ENCODE measurements around the gene CLPTM1L.
"Not testable (repeated sequence)": the region's sequence is repeated elsewhere in the genome, so short reads cannot be mapped to it uniquely, and the experiment has no call there.

Gene CLPTM1L

DNA sequence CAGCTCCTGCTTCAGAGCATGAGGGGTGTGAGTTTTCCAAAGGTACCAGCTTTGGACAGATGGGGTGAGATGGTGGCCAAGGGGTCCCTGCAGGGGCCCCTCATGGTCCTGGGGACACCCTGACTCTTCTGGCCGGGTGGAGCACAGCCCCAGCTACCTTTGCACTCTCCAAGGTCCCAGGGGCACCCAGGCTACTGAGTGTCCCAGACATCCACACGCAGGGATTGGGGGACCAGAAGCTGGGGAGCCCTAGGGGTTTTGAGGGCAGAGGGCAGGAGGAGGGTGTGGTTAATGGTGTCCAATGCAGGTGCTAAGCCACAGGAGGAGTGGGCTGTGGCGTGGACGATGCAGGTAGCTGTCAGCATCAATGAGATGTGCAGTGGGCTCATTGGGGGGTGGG lies 16.0 kb upstream of the CLPTM1L start:
- DNase-seq (ENCODE audit: extremely low read depth in 1 of 2, low read depth in 1 of 2) = no peak

GRCh38 chr5:1360367-1360766 lies 15.5 kb upstream of the CLPTM1L start:
- DNase-seq (ENCODE audit: extremely low read depth in 1 of 2, low read depth in 1 of 2) = not testable (repeated sequence)

DNA sequence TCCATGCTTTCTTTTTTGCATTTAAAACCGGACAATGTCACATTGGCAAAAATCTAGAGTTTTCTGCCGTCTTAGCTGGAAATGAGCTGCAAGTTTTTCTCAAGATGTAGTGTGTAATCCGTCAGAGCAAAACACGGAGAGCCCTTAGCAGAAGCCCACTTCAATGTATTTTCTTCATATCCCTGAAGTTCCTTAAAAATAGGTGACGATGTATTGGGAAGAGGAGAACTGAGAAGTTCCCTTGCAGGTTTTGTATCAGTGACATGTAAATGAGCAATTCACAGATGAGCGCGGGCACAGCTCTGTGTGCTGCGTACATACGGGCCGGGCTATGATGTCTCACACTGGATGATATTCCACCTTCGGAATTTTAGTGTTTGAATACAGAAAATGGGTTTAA lies 14.8 kb upstream of the CLPTM1L start:
- no peak for DNase-seq (ENCODE audit: extremely low read depth in 1 of 2, low read depth in 1 of 2)

DNA sequence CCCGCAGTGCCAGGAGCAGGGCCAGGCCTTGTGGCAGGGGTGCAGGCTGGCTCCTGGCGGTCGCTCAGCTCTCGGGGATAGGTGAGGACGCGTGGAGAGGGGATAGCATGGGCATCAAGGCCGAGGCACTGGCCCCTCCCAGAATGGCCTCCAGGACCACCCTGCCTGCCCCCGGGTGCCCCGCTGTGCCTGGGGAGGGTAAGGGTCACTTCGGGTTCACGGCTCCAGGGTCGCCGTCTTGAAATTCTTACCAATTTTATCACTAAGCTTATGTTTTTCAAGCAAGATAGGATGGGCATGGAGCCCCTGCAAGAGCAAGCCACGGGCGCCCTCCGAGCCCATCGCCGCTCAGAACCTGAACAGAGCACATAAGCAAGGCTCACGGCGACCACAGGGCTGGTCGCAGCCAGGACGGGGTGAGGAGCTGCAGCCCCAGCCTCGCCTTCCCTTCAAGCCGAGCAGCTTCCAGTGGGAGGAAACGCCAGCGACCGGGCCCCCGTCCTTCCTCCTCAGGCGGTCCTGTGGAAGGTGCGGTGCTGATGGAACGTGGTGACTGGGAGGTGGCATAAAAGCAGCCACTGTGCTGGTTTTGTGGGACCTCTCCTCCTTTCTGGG lies 14.2 kb upstream of the CLPTM1L start:
- no peak for DNase-seq (ENCODE audit: extremely low read depth in 1 of 2, low read depth in 1 of 2)

DNA sequence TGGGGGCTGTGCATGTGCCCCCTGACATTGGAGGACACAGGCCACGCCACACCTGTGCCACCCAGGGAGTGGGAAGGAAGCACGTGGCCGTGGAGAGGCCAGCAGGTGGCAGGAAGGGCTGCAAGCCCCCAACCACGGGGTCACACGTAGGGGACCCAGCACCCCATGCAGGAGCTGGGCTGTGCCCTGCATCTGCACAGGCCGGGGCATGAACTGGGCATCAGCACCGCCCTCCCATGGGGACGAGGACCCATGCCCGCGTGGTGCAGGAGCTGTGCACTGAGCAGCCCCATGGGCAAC lies 13.8 kb upstream of the CLPTM1L start:
- no peak for DNase-seq (ENCODE audit: extremely low read depth in 1 of 2, low read depth in 1 of 2)

DNA sequence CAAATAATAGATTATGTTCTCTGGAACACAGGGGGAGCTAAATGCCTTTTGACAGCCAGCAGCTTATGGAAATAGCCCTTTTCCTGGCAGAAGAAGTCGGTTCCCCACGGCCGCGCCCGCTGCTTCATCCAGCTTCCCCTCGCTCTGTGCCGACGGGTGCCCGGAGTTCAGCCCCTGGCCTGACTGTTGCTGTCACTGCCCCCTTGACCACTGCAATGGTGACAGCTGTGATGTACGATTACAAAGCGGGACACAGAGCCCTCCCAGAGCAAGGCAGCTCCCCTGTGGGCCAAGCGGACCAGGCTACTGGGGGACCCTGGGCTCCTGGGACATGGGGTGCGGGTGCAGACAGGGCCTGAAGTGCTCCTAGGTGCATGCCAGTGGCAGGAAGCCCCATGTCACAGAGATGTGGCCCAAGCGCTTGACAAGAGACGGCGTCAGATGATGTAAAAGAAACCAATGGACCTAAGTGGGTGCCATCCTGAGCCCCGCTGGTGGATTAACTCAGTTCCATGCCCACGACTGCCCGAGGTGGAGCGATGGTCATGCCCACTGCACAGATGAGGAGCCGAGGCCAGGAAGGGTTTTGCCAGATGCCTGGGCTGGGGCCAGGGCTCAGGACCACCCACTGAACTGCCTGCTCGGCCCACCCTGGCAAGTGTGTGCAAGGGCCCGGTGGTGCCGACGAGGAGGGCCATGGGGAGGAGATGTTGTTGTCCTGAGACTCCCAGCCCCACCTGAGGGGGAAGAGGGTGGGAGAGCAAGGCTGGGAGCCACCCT lies 13.2 kb upstream of the CLPTM1L start:
- no peak for DNase-seq (ENCODE audit: extremely low read depth in 1 of 2, low read depth in 1 of 2)

DNA sequence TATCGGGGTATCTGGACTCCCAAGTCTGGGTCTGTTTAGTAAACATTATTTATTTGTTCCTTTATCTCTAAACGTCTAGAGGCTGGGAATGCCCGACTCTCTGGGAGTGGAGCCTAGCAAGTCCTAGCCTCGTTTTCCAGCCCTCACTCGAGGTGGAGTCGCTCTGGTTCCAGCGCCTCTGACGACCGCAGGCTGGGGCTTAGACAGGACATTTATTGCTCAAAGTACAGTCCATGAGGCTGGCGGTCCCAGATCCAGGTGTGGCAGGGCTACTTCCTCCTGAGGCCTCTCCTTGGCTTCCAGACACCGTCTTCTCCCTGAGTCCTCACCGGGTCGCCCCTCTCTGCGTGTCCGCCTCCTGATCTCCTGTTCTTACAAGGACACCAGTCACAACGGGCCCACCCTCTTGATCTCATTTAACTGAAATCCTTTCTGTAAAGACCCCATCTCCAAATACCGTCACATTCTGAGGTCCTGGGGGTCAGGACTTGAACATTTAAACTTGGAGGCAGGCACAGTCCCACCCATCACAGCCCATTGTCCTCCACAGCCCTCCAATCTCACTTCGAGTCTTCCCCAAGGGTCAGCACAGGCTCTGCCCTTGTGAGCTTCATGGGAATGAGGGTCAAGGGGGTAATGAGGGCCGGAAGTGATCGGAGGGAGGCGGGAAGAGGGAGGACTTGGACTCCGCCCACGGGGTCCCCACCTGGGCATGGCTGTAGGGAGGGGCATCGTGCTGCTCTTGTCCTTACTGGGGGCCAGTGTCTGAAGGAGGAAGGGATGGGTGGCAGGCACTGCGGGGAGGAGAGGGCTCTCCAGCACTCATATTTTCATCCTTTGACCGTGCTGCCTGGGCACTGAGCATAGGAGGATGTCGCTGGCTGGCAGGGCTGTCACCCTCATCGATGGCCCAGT lies 12.2 kb upstream of the CLPTM1L start:
- DNase-seq (ENCODE audit: extremely low read depth in 1 of 2, low read depth in 1 of 2) = no peak

GRCh38 chr5:1354576-1354975 lies 9.7 kb upstream of the CLPTM1L start:
- DNase-seq (ENCODE audit: extremely low read depth in 1 of 2, low read depth in 1 of 2) = no peak

DNA sequence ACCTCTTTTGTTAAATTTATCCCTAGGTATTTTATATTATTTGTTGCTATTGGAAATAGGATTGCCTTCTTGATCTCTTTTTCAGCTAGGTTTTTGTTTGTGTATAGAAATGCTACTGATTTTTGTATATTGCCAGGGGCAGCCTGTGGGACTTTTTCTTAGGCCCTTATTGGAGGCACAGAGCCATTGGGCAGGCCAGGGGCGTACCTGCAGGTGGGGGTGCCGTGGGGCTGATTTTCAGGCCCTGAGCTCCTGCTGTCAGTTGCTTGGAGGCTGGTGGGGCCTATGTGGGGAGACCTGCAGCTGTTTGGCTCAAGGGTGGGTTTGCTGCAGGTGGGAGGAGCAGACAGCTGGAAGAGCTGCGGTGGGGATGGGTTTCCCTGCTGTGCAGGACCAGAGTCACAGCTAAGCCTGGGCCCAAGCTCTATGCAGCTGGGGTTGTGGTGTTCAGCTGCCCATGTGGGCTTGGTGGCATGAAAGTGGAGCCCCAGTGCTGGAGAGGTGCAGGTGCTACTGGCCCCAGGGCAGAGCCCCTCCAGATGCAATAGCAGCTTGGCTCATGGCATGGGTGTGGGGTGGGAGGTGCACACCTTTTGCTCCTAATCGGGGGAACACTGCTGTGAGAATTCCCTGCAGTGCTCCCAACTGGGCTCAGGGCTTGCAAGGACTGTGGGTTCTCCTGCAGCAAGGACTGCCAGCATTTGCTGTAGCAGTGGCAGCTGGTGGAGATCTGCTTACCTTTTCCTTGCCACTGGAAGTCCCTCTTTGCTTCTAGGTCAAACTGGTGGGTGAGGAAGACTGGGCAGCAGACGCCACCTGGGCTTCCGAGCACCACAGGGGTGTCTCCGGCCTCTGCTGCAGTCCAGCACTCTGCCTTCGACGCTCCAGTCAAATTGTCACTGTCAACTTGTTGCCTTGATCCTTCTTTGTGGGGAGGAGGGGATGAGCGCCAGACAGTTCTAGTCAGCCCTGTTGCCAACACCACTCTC lies 7.6 kb upstream of the CLPTM1L start:
- DNase-seq (ENCODE audit: extremely low read depth in 1 of 2, low read depth in 1 of 2) = no peak

GRCh38 chr5:1351156-1351555 lies 6.3 kb upstream of the CLPTM1L start:
- DNase-seq (ENCODE audit: extremely low read depth in 1 of 2, low read depth in 1 of 2) = no peak

DNA sequence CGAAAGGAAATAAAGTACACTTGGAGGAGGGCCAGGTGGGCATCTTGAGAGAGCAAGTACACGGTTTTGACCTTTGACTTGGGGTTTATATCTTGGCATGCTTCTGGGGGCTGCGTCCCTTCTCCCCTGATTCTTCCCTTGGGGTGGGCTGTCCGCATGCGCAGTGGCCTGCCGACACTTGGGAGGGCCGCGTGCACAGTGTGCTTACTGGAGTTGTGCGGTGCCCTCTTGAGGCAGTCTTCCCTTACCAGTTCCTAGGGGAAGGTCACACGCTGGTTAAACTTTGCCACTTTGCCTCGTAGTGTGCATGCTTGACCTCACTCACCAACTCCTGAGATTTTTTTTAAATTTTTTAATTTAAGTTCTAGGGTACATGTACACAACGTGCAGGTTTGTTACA lies 4.3 kb upstream of the CLPTM1L start:
- no peak for DNase-seq (ENCODE audit: extremely low read depth in 1 of 2, low read depth in 1 of 2)

GRCh38 chr5:1348986-1349245 lies 4.0 kb upstream of the CLPTM1L start:
- DNase-seq (ENCODE audit: extremely low read depth in 1 of 2, low read depth in 1 of 2) = no peak

- no peak for DNase-seq (ENCODE audit: extremely low read depth in 1 of 2, low read depth in 1 of 2)
Measured at GRCh38 chr5:1347571-1347970, 2.7 kb upstream of the CLPTM1L start.

- no peak for DNase-seq (ENCODE audit: extremely low read depth in 1 of 2, low read depth in 1 of 2)
Measured at GRCh38 chr5:1346627-1347440, 1.9 kb upstream of the CLPTM1L start.

DNA sequence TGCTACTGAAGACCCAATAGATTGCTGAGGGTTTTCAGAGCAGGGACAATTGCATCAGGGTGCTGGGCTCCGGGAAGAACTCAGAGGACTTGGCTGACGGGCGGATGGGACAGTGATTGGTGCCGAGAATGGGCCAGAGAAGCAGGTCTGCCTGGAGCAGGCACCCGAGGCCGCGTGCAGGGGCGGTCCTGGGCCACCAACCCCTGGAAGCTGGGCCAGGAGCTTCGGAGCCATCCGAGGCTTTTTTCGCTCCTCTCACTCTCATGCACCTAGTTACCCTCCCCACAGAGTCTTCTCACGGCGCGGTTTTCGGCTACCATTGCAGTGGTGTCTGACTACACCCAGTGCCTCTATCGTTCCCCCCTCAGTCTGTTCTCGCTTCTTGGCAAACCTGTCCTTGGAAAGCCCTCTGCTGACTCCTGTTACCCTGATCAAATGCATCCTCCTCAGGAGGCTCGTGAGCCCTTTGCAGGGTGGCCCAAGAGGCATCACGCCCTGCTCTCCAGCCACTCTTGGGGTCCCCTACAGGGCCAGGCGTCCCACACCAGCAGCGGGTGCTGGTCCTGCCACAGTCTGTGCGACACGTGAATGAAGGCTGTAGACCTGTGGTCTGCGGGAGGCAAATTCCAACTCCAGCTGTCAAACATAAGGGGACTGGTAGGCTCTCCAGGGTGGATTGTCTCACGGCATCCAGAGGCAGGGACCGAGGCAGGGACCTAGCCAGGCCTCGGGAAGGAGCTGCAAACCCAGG lies 1.2 kb upstream of the CLPTM1L start:
- DNase-seq (ENCODE audit: extremely low read depth in 1 of 2, low read depth in 1 of 2) = no peak

- peak in 1 of 2 donors; percentile 8 for DNase-seq (ENCODE audit: extremely low read depth in 1 of 2, low read depth in 1 of 2)
Measured at GRCh38 chr5:1343931-1344901, 683 bp downstream of the CLPTM1L start.

GRCh38 chr5:1343315-1343751 lies 1.6 kb downstream of the CLPTM1L start:
- no peak for DNase-seq (ENCODE audit: extremely low read depth in 1 of 2, low read depth in 1 of 2)

DNA sequence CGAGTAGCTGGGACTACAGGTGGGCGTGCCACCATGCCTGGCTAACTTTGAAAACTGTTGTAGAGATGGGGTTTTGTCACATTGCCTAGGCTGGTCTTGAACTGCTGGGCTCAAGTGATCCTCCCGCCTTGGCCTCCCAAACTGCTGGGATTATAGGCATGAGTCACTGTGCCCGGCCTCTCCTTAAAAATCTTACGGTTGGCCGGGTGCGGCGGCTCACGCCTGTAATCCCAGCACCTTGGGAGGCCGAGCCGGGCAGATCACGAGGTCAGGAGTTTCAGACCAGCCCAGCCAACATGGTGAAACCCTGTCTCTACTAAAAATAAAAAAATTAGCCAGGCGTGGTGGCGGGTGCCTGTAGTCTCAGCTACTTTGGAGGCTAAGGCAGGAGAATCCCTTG lies 2.2 kb downstream of the CLPTM1L start:
- DNase-seq (ENCODE audit: extremely low read depth in 1 of 2, low read depth in 1 of 2) = not testable (repeated sequence)
